ENCODE results near the gene EPHA8.

Gene EPHA8

GRCh38 chr1:22569269-22569668 lies 6.0 kb downstream of the EPHA8 start:
- DNase-seq, result no peak

DNA sequence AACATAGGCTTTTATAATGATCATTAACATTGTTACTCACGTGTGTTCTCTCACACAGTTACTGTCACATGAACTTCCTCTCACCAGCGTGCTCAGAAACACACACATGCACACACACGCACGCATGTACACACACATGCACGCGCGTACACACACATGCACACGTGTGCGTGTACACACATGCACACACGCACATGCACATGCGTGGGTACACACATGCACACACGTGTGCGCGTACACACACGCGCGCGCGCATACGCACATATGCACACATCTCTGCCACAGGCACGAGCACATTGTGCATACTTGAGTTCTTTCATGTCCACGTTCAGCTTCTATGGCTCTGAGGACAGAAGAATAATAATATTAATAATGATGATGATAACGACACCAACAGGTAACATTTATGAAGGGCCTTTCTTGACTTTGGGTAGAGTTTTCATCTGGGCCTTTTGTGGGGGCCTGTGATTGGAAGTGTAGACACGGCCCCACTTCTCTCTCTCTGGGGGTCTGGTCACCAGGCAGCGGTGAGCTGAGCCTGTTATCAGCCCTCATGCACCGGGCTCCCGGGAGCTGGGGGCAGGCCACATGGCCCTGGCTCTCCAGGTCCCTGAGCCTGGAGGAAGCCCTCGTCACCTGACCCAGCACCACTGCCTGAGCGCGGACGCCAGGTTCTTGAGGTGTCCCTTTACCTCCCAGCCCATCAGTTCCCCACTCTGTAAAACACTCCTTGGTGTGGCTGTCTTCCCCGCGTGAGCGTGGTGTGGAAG lies 7.0 kb downstream of the EPHA8 start:
- no peak for DNase-seq

GRCh38 chr1:22572818-22573217 lies 9.5 kb downstream of the EPHA8 start:
- DNase-seq, result no peak

GRCh38 chr1:22573237-22573636 lies 9.9 kb downstream of the EPHA8 start:
- DNase-seq, result no peak

DNA sequence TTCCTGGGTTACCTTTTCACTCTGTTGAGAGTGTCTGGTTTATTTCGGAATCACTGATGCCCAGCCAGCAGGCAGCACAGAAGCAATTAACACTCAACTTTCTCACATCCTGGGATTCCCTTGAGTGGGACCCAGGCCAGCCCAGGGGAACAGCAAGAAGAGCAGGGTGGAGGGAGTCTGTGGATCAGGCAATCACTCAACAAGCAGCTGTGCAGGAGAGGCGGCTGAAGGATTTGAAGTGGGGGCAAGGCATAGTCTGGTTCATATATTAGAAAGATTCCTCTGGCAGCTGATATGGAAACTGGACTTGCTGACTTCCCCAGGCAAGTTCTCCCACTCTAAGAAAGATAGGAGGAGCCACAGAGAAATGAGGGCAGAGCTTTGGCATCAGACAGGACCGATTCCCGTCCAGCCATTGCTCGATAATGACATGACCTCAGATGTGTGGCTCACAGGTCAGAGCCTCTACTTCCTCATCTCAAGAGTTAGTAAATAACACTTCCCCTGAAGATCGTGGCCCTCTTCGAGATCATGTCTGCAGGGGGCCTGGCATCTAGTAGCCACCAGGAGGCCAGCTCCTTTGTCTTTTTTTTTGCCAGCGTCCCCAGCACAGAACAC lies 12.4 kb downstream of the EPHA8 start:
- DNase-seq, result no peak

GRCh38 chr1:22576150-22576544 lies 12.9 kb downstream of the EPHA8 start:
- DNase-seq, result no peak

DNA sequence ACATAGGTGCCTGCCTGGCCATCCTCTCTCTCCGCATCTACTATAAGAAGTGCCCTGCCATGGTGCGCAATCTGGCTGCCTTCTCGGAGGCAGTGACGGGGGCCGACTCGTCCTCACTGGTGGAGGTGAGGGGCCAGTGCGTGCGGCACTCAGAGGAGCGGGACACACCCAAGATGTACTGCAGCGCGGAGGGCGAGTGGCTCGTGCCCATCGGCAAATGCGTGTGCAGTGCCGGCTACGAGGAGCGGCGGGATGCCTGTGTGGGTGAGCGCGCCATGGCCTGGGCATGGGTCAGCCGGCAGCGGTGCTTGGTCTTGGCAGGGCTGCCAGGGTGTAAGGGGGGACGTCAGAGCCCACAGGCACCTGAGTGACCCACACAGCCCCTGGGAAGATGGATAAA lies 13.3 kb downstream of the EPHA8 start:
- no peak for DNase-seq

DNA sequence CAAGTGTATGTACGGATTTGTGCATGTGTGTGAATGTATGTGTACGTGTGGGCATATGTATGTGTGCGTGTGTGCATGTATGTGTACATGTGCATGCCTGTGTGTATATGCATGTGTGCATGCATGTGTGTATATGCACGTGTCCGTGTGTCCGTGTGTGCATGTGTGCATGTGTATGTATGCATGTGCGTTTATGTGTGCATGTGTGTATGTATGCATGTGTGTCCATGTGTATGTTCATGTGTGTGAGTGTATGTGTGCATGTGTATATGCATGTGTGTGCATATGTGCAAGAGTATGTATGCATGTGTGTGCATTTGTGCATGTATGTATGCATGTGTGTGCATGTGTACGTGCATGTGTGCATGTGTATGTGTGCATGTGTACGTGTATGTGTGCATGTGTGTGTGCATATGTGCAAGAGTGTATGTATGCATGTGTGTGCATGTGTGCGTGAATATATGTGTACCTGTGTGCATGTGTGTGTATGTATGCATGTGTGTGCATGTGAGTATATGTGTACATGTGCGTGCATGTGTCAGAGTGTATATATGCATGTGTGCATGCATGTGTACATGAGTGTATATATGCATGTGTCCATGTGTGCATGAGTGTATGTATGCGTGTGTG lies 15.6 kb downstream of the EPHA8 start:
- no peak for DNase-seq

DNA sequence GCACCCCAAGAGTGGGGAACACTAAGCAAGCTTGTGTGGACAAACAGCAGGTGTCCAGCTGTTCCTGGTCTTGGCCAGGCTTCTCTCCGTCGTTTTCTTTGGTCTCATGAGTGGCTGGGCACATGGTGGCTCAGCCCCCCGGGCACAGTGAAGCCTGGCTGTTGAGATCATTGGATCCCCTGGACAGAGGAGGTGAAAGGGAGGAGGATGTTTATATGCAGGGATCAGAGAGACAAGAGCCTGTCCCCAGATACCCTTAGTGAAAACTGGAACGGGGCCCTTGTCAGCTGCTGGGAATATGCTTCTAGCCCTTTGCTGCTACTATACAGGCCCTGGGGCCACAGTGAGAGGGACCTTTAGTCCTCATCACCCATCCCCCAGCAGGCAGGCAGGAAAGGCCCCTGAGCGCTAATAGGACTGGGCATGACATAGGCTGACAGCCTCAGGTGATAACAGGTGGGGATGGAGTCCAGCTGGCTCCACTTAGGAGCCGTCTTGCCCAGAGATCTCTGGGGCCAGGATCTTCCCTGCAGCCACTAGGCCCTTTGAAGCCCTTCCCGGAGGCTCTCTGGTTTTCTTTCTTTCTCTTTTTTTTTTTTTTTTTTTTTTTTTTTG lies 16.4 kb downstream of the EPHA8 start:
- peak; percentile 12 for DNase-seq

- peak; percentile 91 for DNase-seq
These were observed 19.7 kb downstream of the EPHA8 start for GRCh38 chr1:22582661-22583635.

DNA sequence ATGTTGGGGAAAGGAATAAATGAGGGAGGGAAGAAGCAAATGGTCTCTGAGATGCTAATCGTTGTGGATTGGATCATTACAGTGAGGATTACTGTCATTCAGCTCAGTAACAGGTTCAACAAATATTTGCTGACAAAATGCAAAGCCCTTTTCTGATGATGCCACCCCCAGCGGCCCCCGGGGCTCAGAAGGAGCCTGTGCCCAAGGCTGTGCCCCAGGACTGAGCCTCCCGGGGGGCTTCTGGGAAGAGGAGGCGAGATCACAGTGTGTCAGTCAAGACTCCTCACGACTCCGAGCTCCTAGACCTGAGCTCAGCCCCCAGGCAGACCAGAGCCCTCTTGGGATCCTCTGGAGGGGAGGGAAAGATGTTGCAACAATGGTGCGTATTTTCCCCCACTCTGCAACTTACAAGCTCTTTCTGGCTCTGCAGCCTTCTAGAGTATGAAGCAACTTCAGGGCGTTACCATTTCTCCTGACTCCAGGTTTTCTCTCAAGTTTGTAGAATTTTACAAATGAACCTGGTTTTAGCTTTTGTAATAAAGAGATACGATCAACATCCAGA lies 20.8 kb downstream of the EPHA8 start:
- no peak for DNase-seq

DNA sequence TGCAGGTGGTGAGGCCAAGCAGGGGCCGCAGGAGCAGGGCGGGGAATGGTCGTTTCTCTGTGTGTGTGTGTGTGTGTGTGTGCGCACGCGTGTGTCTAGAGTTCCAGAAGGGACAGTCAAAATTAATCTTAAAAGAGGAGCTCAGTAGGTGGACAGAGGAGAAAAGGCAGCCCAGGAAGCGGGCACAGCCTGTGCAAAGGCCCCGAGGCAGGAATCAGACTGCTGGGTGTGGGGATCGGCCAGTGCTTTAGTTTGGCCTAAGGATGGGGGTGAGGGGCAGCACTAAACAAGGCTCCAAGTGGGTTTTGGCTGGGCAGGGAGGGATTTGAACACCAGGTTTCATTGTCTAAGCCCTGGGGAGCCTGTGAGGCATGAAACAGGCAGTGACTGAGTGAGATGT lies 21.7 kb downstream of the EPHA8 start:
- no peak for DNase-seq

- DNase-seq, result no peak
These were observed 22.2 kb downstream of the EPHA8 start for GRCh38 chr1:22585471-22585870.

DNA sequence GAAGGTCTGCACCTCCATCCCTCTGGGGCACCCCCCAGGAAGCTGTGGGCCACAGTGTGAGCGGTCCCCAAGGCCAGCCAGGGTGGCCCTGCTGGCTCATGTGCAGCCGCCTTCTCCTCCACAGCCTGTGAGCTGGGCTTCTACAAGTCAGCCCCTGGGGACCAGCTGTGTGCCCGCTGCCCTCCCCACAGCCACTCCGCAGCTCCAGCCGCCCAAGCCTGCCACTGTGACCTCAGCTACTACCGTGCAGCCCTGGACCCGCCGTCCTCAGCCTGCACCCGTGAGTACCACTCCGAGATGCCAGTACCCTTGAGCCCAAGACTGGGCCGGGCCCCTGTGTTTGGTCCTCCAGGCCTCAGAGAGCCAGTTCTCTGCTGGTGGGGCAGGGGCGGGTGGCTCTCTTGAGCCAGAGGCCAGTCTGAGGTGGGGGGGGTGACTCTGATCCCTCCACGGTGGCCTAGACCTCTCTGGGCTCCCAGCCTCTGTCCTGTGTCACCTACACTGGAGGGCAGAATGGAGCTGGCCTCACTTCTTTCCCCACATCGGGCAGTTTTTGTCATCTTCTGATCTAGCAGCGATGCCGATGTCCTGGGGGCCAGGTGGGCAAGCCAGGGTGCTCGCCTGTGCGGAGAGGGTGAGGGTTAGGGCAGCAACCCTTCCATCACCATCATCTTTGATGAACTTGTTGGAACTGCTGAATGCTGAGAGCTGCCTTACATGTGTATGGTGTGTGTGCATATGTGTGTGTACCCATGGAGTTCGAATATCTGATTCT lies 23.3 kb downstream of the EPHA8 start:
- no peak for DNase-seq

DNA sequence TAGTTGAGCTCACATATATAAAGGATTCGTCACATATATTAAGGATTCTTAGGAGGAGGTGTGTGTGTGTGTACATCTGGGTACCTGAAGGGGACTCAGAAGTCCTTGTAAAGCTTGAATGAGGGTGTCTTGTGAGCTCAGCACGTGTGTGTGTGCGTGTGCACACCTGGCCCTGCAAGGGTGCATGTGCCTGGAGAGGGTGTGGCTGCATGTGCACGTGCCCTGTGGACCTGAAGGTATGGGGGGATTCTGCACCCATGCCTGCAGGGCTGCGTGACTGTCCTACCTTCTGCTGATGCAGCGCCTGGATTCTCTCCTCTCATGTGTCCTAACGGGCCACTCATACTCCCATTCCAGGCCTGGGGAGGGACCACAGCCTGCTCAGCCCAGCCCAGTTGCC lies 24.0 kb downstream of the EPHA8 start:
- no peak for DNase-seq

DNA sequence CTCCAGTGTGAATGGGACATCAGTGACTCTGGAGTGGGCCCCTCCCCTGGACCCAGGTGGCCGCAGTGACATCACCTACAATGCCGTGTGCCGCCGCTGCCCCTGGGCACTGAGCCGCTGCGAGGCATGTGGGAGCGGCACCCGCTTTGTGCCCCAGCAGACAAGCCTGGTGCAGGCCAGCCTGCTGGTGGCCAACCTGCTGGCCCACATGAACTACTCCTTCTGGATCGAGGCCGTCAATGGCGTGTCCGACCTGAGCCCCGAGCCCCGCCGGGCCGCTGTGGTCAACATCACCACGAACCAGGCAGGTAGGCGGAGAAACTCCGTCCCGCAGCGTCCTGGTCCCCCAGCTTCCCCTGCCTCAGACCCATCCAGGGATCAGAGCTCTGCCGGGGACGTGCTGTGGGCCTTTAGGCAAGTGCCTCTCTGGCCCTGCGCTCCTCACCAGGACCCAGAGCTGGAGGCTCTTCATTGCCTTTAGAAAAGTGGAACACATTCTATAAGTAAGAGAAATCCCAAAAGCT lies 25.7 kb downstream of the EPHA8 start:
- no peak for DNase-seq

DNA sequence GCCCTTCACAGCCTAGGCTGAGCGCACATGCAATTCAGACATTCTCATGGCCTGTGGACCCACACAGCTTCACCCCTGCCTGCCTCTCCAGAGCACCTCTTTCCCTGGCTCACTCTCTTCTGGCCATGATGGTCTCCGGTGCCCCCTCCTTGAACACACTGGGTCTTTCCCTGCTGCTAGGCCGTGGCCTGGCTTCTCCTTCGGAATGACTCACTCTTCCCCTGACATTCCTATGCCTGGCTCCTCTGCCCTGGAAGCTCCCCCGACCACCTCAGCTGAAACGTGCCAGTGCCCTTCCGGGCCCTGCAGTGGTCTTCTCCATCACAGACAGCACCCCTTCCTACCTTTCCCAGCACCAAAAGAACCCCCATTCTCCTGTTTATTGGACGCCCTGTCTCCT lies 28.3 kb downstream of the EPHA8 start:
- DNase-seq, result no peak

DNA sequence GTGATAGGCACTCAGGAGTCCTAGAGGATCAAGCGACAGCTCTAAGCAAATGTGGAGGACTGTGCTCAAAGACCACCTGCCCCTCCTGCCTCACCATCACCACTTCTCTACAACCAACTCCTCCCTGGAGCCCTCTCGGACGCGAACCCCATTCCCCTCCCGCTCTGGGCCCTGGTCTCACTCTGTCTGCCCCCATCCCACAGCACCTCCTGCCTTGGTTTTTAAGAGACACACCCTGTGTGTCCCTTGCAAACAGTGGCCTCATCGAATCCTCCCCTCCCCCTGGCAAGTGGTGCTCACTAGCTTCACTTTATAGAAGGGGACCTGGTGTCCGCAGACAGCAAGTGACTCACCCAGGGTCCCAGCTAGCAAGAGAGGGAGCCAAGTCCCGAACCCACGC lies 28.8 kb downstream of the EPHA8 start:
- no peak for DNase-seq

GRCh38 chr1:22592919-22593790 lies 29.9 kb downstream of the EPHA8 start:
- no peak for DNase-seq

DNA sequence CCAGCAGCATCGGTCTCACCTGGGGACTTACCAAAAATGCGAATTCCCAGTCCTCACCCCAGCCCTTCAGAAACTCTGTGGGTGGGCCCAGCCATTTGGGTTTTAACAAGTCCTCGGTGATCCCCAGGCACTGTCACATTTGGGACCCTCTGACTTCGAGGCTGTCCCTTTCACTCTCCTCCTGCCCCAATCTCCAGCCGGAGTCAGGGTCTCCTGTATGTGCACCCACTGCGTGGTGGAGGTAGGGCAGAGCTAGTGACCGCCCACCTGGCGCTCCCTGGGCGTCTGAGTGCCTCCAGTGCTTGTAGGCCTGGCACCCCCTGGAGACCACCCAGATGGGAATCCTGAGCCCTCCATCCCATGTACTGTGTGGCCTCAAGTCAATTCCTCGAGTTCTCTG lies 31.1 kb downstream of the EPHA8 start:
- DNase-seq, result no peak
